Parathyroid adenoma (tissue), 2 donors: ENCODE results near the gene RNASE7.
A peak's percentile ranks its signal among the peaks of the same experiment; 100 is the strongest.
"Not testable (repeated sequence)": the region's sequence is repeated elsewhere in the genome, so short reads cannot be mapped to it uniquely, and the experiment has no call there.

Experiments used
- H2AFZ ChIP-seq: fragments of 300-600 bp; sonication (generic); one replicate; pipeline ENCODE4 v1.7.0; 2017; ENCODE audit warnings: antibody characterized with exemption, mild to moderate bottlenecking
- H3K27ac ChIP-seq: fragments of 300-600 bp; sonication (generic); one replicate; pipeline ENCODE4 v1.7.0; 2017
- H3K27me3 ChIP-seq: fragments of 300-600 bp; sonication (generic); one replicate; pipeline ENCODE4 v1.7.0; 2017; ENCODE audit warnings: low read length; ENCODE audit not compliant: control insufficient read depth, insufficient read depth
- H3K36me3 ChIP-seq: fragments of 300-600 bp; sonication (generic); one replicate; pipeline ENCODE4 v1.7.0; 2017; ENCODE audit warnings: low read length; ENCODE audit not compliant: control insufficient read depth, insufficient read depth
- H3K4me1 ChIP-seq: fragments of 300-600 bp; sonication (generic); one replicate; pipeline ENCODE4 v1.7.0; 2017; ENCODE audit warnings: control low read depth
- H3K4me2 ChIP-seq: fragments of 300-600 bp; sonication (generic); one replicate; pipeline ENCODE4 v1.7.0; 2017; ENCODE audit warnings: low read length
- H3K4me3 ChIP-seq: fragments of 300-600 bp; sonication (generic); one replicate; pipeline ENCODE4 v1.7.0; 2017; ENCODE audit warnings: low read depth, low read length
- H3K79me2 ChIP-seq: fragments of 300-600 bp; sonication (generic); one replicate; pipeline ENCODE4 v1.7.0; 2017; ENCODE audit warnings: control low read depth
- H3K9ac ChIP-seq: fragments of 300-600 bp; sonication (generic); one replicate; pipeline ENCODE4 v1.7.0; 2017; ENCODE audit warnings: mild to moderate bottlenecking
- H3K9me3 ChIP-seq: fragments of 300-600 bp; sonication (generic); one replicate; pipeline ENCODE4 v1.7.0; 2017; ENCODE audit warnings: low read length; ENCODE audit not compliant: control insufficient read depth
- CTCF ChIP-seq: fragments of 300-600 bp; sonication (generic); IDR thresholded peaks from one replicate; pipeline ENCODE4 v1.7.0; 2017; ENCODE audit warnings: antibody characterized with exemption, mild to moderate bottlenecking
- donor health status: primary hyperparathyroidism.

The RNASE7 gene

GRCh38 chr14:21040370-21040925, 1.7 kb upstream of the RNASE7 start:
- peaks cover 66% of the 10 kb centered on the region for H3K4me1 ChIP-seq
- H3K79me2 ChIP-seq, result no peaks in the 10 kb centered on the region
- peak overlapping the region; percentile 87 for H3K27ac ChIP-seq
- no peak overlapping the region for H3K4me2 ChIP-seq
- H3K27me3 ChIP-seq, result no peaks in the 10 kb centered on the region
- H3K36me3 ChIP-seq, result no peaks in the 10 kb centered on the region
- H3K4me3 ChIP-seq, result no peak overlapping the region
- peak overlapping the region; percentile 61 for H2AFZ ChIP-seq
- H3K9me3 ChIP-seq, result no peaks in the 10 kb centered on the region
- no peak for TF ChIP-seq CTCF
- no peak overlapping the region for H3K9ac ChIP-seq

GRCh38 chr14:21040941-21041340, 1.2 kb upstream of the RNASE7 start:
- not testable (repeated sequence) for H3K36me3 ChIP-seq, H3K4me3 ChIP-seq, H3K4me2 ChIP-seq, H3K9ac ChIP-seq, H3K9me3 ChIP-seq, H3K79me2 ChIP-seq, H3K27me3 ChIP-seq, H3K27ac ChIP-seq, H2AFZ ChIP-seq
- H3K4me1 ChIP-seq, result peaks cover 68% of the 10 kb centered on the region

GRCh38 chr14:21042918-21043317, 756 bp downstream of the RNASE7 start:
- TF ChIP-seq CTCF, result no peak
- Histone ChIP-seq H2AFZ (peak overlapping the region; percentile 69), H3K79me2 (no peaks in the 10 kb centered on the region), H3K4me1 (peaks cover 82% of the 10 kb centered on the region), H3K4me3 (no peak overlapping the region), H3K36me3 (no peaks in the 10 kb centered on the region), H3K9ac (peak overlapping the region; percentile 13), H3K9me3 (no peaks in the 10 kb centered on the region), H3K27ac (peak overlapping the region; percentile 96), H3K27me3 (no peaks in the 10 kb centered on the region), H3K4me2 (peak overlapping the region; percentile 18)

- H3K4me3 ChIP-seq, result peak overlapping the region; percentile 20
- no peaks in the 10 kb centered on the region for H3K79me2 ChIP-seq
- peaks cover 85% of the 10 kb centered on the region for H3K4me1 ChIP-seq
- H3K36me3 ChIP-seq, result no peaks in the 10 kb centered on the region
- no peak for TF ChIP-seq CTCF
- H3K27me3 ChIP-seq, result no peaks in the 10 kb centered on the region
- peak overlapping the region; percentile 18 for H3K4me2 ChIP-seq
- no peaks in the 10 kb centered on the region for H3K9me3 ChIP-seq
- peak overlapping the region; percentile 13 for H3K9ac ChIP-seq
- H2AFZ ChIP-seq, result peak overlapping the region; percentile 69
- peak overlapping the region; percentile 96 for H3K27ac ChIP-seq
Observed at GRCh38 chr14:21043387-21043973, 1.3 kb downstream of the RNASE7 start.

GRCh38 chr14:21043974-21044618, 1.9 kb downstream of the RNASE7 start:
- no peaks in the 10 kb centered on the region for H3K9me3 ChIP-seq
- peak overlapping the region; percentile 96 for H3K27ac ChIP-seq
- H3K4me1 ChIP-seq, result peaks cover 84% of the 10 kb centered on the region
- no peaks in the 10 kb centered on the region for H3K36me3 ChIP-seq
- H3K4me2 ChIP-seq, result peak overlapping the region; percentile 18
- no peaks in the 10 kb centered on the region for H3K79me2 ChIP-seq
- peak overlapping the region; percentile 20 for H3K4me3 ChIP-seq
- no peaks in the 10 kb centered on the region for H3K27me3 ChIP-seq
- H3K9ac ChIP-seq, result peak overlapping the region; percentile 13
- H2AFZ ChIP-seq, result peak overlapping the region; percentile 57
- no peak for TF ChIP-seq CTCF
